GM23248 (cell line): ENCODE measurements around the gene BMERB1. TPM values are rescaled to one million over a fixed set of nuclear protein-coding genes. Genes with fewer than 3 reads are reported as not detected.

Experiments
- DNase-seq: peaks from one replicate; pipeline ENCODE4 v3.0.0-alpha.2; 2015
- H2AFZ ChIP-seq: fragments of 200-600 bp; sonication (generic); 2 replicates; pipeline ENCODE4 v1.6.1; 2016; ENCODE audit warnings: antibody characterized with exemption
- H3F3A ChIP-seq: fragments of 200-600 bp; sonication (generic); 2 replicates; pipeline ENCODE4 v1.6.1; 2016; ENCODE audit warnings: mild to moderate bottlenecking, antibody characterized with exemption, mixed run types; ENCODE audit not compliant: insufficient read depth
- H3K27ac ChIP-seq: fragments of 200-600 bp; sonication (generic); 2 replicates; pipeline ENCODE4 v1.5.1; 2016; ENCODE audit warnings: mild to moderate bottlenecking
- H3K27me3 ChIP-seq: fragments of 200-600 bp; sonication (generic); replicated peaks from 2 replicates; pipeline ENCODE4 v1.6.1; 2016; ENCODE audit warnings: mild to moderate bottlenecking; ENCODE audit not compliant: insufficient read depth
- H3K36me3 ChIP-seq: fragments of 200-600 bp; sonication (generic); 2 replicates; pipeline ENCODE4 v1.6.1; 2016; ENCODE audit warnings: low read depth, mild to moderate bottlenecking
- H3K4me1 ChIP-seq: fragments of 200-600 bp; sonication (generic); 2 replicates; pipeline ENCODE4 v1.6.1; 2016; ENCODE audit warnings: mild to moderate bottlenecking; ENCODE audit not compliant: insufficient read depth
- H3K4me2 ChIP-seq: fragments of 200-600 bp; sonication (generic); one replicate; pipeline ENCODE4 v1.6.1; 2016; ENCODE audit warnings: mild to moderate bottlenecking; ENCODE audit not compliant: unreplicated experiment
- H3K4me3 ChIP-seq: fragments of 200-600 bp; sonication (generic); 2 replicates; pipeline ENCODE4 v1.5.1; 2016; ENCODE audit warnings: mild to moderate bottlenecking
- H3K79me2 ChIP-seq: fragments of 200-600 bp; sonication (generic); 2 replicates; pipeline ENCODE4 v1.6.1; 2016; ENCODE audit warnings: mild to moderate bottlenecking; ENCODE audit not compliant: insufficient read depth
- H3K9ac ChIP-seq: fragments of 200-600 bp; sonication (generic); 2 replicates; pipeline ENCODE4 v1.6.1; 2016; ENCODE audit warnings: mild to moderate bottlenecking
- H3K9me2 ChIP-seq: fragments of 200-600 bp; sonication (generic); 2 replicates; pipeline ENCODE4 v1.6.1; 2016; ENCODE audit warnings: mixed run types, mild to moderate bottlenecking, moderate library complexity; ENCODE audit not compliant: insufficient read depth
- H3K9me3 ChIP-seq: fragments of 200-600 bp; sonication (generic); one replicate; pipeline ENCODE4 v1.6.1; 2017; ENCODE audit warnings: low read depth
- H4K20me1 ChIP-seq: fragments of 200-600 bp; sonication (generic); 2 replicates; pipeline ENCODE4 v1.6.0; 2016; ENCODE audit not compliant: insufficient read depth
- EZH2 ChIP-seq: fragments of 200-600 bp; sonication (generic); IDR thresholded peaks from 2 replicates; pipeline ENCODE4 v1.6.1; 2018; ENCODE audit warnings: antibody characterized with exemption, mild to moderate bottlenecking; ENCODE audit not compliant: insufficient read depth, poor library complexity, severe bottlenecking
- EZH2phosphoT487 ChIP-seq: fragments of 200-600 bp; sonication (generic); IDR thresholded peaks from 2 replicates; pipeline ENCODE4 v1.6.1; 2018; ENCODE audit warnings: antibody characterized with exemption, moderate library complexity, mild to moderate bottlenecking, low read depth; ENCODE audit not compliant: insufficient read depth
- WGBS, 2 experiments: methylation state at CpG; one replicate each; pipeline ENCODE4 v1.1.6; 2015 to 2017; ENCODE audit warnings: low lambda C conversion rate in 2 of 2, low coverage in 1 of 2; ENCODE audit errors: missing lambda C conversion rate in 2 of 2; 5-methylcytosine and 5-hydroxymethylcytosine counted together
- in situ Hi-C: fragments of 300-500 bp; cut with MboI; formaldehyde crosslinking; loops from 2 replicates; pipeline ENCODE4 v1.15.0; 2020
- polyA plus RNA-seq: library from polyadenylated mRNA; unstranded; fragments of >200 nt; fragmentation: Nextera tagmentation; extraction: Ambion mirVana; gene quantifications from 2 replicates; pipeline ENCODE4 v1.2.1, GENCODE V29; 2016
- total RNA-seq: library from RNA; depleted of rRNA; stranded (reverse); fragments of >200 nt; shearing (Covaris generic); gene quantifications from 2 replicates; pipeline ENCODE4 v1.2.3, GENCODE V29; 2014

Gene BMERB1
- total and polyA plus RNA-seq, 2 experiments from 2014 or later: 55.2 to 94.1 TPM

- WGBS, 2 experiments: 95 to 100% methylated on average over 5 of the region's 5 CpGs
- Histone ChIP-seq H3F3A (no peaks in the 10 kb centered on the region), H4K20me1 (no peaks in the 10 kb centered on the region; the same call in 1 of the 2 replicates), H3K36me3 (no peaks in the 10 kb centered on the region), H3K27me3 (no peaks in the 10 kb centered on the region), H3K9ac (no peak overlapping the region), H3K79me2 (peaks cover 55% of the 10 kb centered on the region), H3K9me3 (no peaks in the 10 kb centered on the region), H3K4me1 (no peaks in the 10 kb centered on the region), H3K9me2 (no peaks in the 10 kb centered on the region), H3K27ac (no peak overlapping the region), H3K4me3 (no peak overlapping the region), H3K4me2 (no peak overlapping the region), H2AFZ (no peak overlapping the region)
- DNase-seq: no peak
- TF ChIP-seq EZH2 (no peak), EZH2phosphoT487 (no peak)
- in situ Hi-C loops: no loop called here
Observed at GRCh38 chr16:15524966-15525365, 90.6 kb downstream of the BMERB1 start.

GRCh38 chr16:15526097-15526496 lies 91.7 kb downstream of the BMERB1 start:
- in situ Hi-C loops: no loop called here
- Histone ChIP-seq H3K4me1 (no peaks in the 10 kb centered on the region), H4K20me1 (no peaks in the 10 kb centered on the region; the same call in 1 of the 2 replicates), H3K79me2 (peaks cover 52% of the 10 kb centered on the region), H3K9me2 (no peaks in the 10 kb centered on the region), H3K27ac (no peak overlapping the region), H3K9me3 (no peaks in the 10 kb centered on the region), H3K4me3 (no peak overlapping the region), H3K9ac (no peak overlapping the region), H3K27me3 (no peaks in the 10 kb centered on the region), H3K36me3 (no peaks in the 10 kb centered on the region), H2AFZ (no peak overlapping the region), H3K4me2 (no peak overlapping the region), H3F3A (no peaks in the 10 kb centered on the region)
- DNase-seq: no peak
- 98 to 100% methylated on average over 7 of the region's 7 CpGs for WGBS, 2 experiments
- TF ChIP-seq EZH2phosphoT487 (no peak), EZH2 (no peak)

- WGBS, 2 experiments: 98 to 99% methylated on average over 2 of the region's 2 CpGs
Observed at GRCh38 chr16:15526731-15527130, 92.3 kb downstream of the BMERB1 start.

GRCh38 chr16:15529673-15530072 lies 95.3 kb downstream of the BMERB1 start:
- Histone ChIP-seq H3K4me1 (no peaks in the 10 kb centered on the region), H3K36me3 (0 out of 2 replicates have a peak, but pooled peaks cover 4% of the 10 kb centered on the region), H2AFZ (no peak overlapping the region), H3K4me3 (no peak overlapping the region), H3K27ac (no peak overlapping the region), H3K9ac (no peak overlapping the region), H3K9me3 (no peaks in the 10 kb centered on the region), H3K4me2 (no peak overlapping the region), H3K9me2 (no peaks in the 10 kb centered on the region), H3F3A (no peaks in the 10 kb centered on the region), H4K20me1 (no peaks in the 10 kb centered on the region), H3K79me2 (peaks cover 19% of the 10 kb centered on the region), H3K27me3 (no peaks in the 10 kb centered on the region)
- 78 to 80% methylated on average over 5 of the region's 5 CpGs for WGBS, 2 experiments
- no peak for TF ChIP-seq EZH2
- TF ChIP-seq EZH2phosphoT487: no peak
- no peak for DNase-seq
- in situ Hi-C loops: no loop called here

More at GRCh38 chr16:15526731-15527130, 92.3 kb downstream of the BMERB1 start:
- peaks cover 47% of the 10 kb centered on the region for H3K79me2 ChIP-seq
- in situ Hi-C loops: no loop called here
- no peak overlapping the region for H2AFZ ChIP-seq
- H3K9me2 ChIP-seq: no peaks in the 10 kb centered on the region
- H3K27me3 ChIP-seq: no peaks in the 10 kb centered on the region
- H3K4me3 ChIP-seq: no peak overlapping the region
- H3K36me3 ChIP-seq: no peaks in the 10 kb centered on the region
- H3F3A ChIP-seq: no peaks in the 10 kb centered on the region
- TF ChIP-seq EZH2: no peak
- no peaks in the 10 kb centered on the region for H3K9me3 ChIP-seq
- H3K4me1 ChIP-seq: no peaks in the 10 kb centered on the region
- H3K27ac ChIP-seq: no peak overlapping the region
- no peak overlapping the region for H3K4me2 ChIP-seq
- H3K9ac ChIP-seq: no peak overlapping the region
- DNase-seq: no peak
- H4K20me1 ChIP-seq: no peaks in the 10 kb centered on the region; the same call in 1 of the 2 replicates

GRCh38 chr16:15530085-15530484 lies 95.7 kb downstream of the BMERB1 start:
- Histone ChIP-seq H3K4me1 (no peaks in the 10 kb centered on the region), H3K27me3 (no peaks in the 10 kb centered on the region), H3K4me3 (no peak overlapping the region), H3K9ac (no peak overlapping the region), H3K9me3 (no peaks in the 10 kb centered on the region), H3K9me2 (no peaks in the 10 kb centered on the region), H3K27ac (no peak overlapping the region), H3K36me3 (0 out of 2 replicates have a peak, but pooled peaks cover 4% of the 10 kb centered on the region), H3K79me2 (peaks cover 15% of the 10 kb centered on the region), H2AFZ (no peak overlapping the region), H3K4me2 (no peak overlapping the region), H4K20me1 (no peaks in the 10 kb centered on the region), H3F3A (no peaks in the 10 kb centered on the region)
- TF ChIP-seq EZH2phosphoT487: no peak
- no peak for TF ChIP-seq EZH2
- DNase-seq: no peak
- 91% methylated on average over 5 of the region's 5 CpGs for whole genome bisulfite sequencing, 2 experiments
- in situ Hi-C loops: no loop called here
